Esophagus muscularis mucosa (tissue), 4 donors: ENCODE measurements around the gene TMED10.

Experiments used
- EP300 ChIP-seq: sonication (generic); formaldehyde crosslinking; IDR thresholded peaks from one replicate; pipeline ENCODE4 v1.6.1; 2017; ENCODE audit warnings: antibody characterized with exemption
- POLR2A ChIP-seq: fragments of 450-650 bp; IDR thresholded peaks from one replicate; pipeline ENCODE4 v1.6.1; 2017; ENCODE audit warnings: antibody characterized with exemption, moderate library complexity, mild to moderate bottlenecking, low read depth
- TF ChIP-seq, protein P1 (sequence below), 3 experiments: fragments of 200-600 bp in 2 of 3; fragments of 450-650 bp in 1 of 3; sonication (generic) in 2 of 3; IDR thresholded peaks; one replicate each; pipeline ENCODE4 v1.5.1; 2017 to 2019; ENCODE audit warnings: antibody characterized with exemption in 3 of 3, mild to moderate bottlenecking in 2 of 3, moderate library complexity in 1 of 3

DNA sequence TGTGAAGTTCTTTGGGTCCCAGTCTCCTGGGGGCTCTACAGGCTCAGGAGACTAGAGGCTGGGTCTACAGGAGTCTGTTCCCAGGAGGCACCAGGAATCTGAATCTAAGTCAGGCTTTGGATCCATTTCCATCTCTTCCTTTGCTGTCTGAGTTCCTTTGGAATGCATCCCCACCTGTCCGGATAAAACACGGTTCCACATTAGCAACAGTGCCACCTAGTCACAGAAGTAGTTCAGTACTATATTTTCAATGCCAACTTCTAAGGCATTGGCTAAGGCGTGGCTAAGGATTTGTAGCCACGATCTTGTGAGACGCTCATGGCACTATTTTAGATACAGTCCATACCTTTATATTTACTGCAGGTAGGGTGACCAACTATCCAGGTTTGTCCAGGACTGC, 91.9 kb downstream of the TMED10 start:
- no peak for TF ChIP-seq POLR2A
- TF ChIP-seq, protein P1, sequence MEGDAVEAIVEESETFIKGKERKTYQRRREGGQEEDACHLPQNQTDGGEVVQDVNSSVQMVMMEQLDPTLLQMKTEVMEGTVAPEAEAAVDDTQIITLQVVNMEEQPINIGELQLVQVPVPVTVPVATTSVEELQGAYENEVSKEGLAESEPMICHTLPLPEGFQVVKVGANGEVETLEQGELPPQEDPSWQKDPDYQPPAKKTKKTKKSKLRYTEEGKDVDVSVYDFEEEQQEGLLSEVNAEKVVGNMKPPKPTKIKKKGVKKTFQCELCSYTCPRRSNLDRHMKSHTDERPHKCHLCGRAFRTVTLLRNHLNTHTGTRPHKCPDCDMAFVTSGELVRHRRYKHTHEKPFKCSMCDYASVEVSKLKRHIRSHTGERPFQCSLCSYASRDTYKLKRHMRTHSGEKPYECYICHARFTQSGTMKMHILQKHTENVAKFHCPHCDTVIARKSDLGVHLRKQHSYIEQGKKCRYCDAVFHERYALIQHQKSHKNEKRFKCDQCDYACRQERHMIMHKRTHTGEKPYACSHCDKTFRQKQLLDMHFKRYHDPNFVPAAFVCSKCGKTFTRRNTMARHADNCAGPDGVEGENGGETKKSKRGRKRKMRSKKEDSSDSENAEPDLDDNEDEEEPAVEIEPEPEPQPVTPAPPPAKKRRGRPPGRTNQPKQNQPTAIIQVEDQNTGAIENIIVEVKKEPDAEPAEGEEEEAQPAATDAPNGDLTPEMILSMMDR (IDR thresholded peaks at IDR 0.05): peak in 2 of 3 experiments; percentile 4 to 12
- TF ChIP-seq EP300: no peak
